Subcutaneous adipose tissue (tissue), 4 donors: Measurements from ENCODE around the gene TRAPPC11. TPM values are rescaled to one million over a fixed set of nuclear protein-coding genes. Genes with fewer than 3 reads are reported as not detected.

Experiments used
- total RNA-seq, 4 donors: library from RNA; depleted of rRNA; stranded (reverse); fragments of >200 nt; gene quantifications; one replicate each; pipeline ENCODE4 v1.1.0, GENCODE V29; 2016
- TF ChIP-seq, protein P1 (sequence below): fragments of 450-650 bp; IDR thresholded peaks from one replicate; pipeline ENCODE4 v1.5.1; 2016; ENCODE audit warnings: low read depth, mild to moderate bottlenecking, control low read depth, antibody characterized with exemption, moderate library complexity

The TRAPPC11 gene
- 10 to 100 TPM; 38.2 to 68.0 (median 56.1) TPM for total RNA-seq

DNA sequence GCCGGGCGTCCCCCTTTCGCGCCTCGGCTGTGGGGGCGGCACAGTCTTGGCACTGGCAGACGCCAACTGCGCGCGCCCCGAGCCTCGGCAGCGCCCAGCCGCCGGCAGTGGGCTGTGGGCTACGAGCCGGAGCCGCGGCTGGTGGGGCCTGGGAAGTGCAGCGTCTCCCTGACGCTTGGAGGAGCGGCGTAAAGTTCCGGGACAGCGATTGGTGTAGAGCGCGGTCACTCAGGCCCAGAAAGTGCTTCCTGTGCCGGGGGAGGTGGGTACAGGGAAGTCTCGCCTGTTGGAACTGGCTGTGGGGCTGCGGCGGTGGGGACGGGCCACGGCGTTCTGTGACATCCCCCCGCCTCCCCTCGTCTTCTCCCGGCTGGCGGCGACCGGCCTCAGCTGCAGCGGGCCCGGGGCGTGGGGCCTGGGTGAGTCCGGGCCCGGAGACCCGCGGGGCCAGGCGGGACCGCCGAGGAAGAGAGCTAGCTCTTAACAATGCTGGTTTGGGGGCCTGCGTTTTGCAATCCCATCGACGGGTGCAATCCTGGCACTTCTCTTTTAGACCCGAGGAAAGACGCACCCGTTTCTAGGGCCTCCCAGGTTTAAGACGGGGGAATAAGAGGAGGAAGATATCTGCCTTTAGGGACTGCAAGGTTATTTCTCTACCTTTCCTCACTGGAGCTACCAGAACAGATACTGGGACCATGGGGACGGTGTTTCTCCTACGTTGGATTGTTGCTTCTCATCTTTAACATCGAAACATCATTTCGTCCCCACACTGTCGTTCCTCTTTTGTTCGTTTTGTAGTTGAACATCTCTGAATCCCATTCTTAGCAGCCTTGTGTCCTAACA is at the start of gene TRAPPC11, which contains the start of gene RWDD4:
TSS of gene TRAPPC11 (plus strand) at position 265 of the 843 bp plus-strand sequence. CDS start 4,575 bp downstream, outside the sequence.
TSS of gene RWDD4 (minus strand) at position 157 of the 843 bp plus-strand sequence. CDS start 233 bp downstream, outside the sequence.
- TF ChIP-seq, protein P1, sequence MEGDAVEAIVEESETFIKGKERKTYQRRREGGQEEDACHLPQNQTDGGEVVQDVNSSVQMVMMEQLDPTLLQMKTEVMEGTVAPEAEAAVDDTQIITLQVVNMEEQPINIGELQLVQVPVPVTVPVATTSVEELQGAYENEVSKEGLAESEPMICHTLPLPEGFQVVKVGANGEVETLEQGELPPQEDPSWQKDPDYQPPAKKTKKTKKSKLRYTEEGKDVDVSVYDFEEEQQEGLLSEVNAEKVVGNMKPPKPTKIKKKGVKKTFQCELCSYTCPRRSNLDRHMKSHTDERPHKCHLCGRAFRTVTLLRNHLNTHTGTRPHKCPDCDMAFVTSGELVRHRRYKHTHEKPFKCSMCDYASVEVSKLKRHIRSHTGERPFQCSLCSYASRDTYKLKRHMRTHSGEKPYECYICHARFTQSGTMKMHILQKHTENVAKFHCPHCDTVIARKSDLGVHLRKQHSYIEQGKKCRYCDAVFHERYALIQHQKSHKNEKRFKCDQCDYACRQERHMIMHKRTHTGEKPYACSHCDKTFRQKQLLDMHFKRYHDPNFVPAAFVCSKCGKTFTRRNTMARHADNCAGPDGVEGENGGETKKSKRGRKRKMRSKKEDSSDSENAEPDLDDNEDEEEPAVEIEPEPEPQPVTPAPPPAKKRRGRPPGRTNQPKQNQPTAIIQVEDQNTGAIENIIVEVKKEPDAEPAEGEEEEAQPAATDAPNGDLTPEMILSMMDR = no peak

DNA sequence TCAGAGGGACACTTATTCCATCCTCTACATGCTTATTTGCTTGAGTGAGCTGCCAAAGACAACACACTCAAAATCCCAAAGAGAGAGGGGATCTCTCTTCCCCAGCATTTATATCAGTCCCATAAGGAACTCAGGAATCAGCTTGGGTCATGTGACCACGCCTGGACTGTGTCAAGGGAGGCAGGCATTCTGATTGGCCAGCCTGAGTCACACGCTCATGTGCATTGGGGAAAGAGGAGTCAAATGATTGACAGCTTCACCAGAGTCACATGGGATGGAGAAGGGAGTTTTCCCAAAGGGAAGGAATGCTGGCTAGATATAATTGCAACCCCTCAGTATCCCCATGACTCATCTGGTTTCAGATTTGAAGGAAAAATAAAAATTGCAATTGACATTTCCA is 49.1 kb upstream of the TRAPPC11 start:
- TF ChIP-seq, protein P1 = no peak

DNA sequence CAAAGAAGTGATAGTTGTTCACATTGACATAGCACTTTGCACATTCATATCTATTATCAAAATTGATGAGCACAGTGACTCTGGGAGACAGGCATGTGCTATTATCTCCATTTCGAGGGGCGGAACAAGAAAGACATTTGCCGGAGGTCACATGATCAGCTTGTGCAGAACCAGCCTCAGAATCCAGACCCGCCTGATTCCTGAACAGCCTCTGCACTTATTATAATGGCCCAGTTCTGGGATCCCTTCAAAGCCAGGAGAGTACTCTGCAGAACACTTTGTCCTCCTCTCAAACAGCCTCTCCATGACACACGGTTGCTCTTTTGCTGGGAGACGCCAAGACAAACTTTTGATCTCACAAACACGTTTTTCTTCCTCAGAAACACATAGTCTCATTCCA is 48.5 kb upstream of the TRAPPC11 start:
- TF ChIP-seq, protein P1 = no peak

DNA sequence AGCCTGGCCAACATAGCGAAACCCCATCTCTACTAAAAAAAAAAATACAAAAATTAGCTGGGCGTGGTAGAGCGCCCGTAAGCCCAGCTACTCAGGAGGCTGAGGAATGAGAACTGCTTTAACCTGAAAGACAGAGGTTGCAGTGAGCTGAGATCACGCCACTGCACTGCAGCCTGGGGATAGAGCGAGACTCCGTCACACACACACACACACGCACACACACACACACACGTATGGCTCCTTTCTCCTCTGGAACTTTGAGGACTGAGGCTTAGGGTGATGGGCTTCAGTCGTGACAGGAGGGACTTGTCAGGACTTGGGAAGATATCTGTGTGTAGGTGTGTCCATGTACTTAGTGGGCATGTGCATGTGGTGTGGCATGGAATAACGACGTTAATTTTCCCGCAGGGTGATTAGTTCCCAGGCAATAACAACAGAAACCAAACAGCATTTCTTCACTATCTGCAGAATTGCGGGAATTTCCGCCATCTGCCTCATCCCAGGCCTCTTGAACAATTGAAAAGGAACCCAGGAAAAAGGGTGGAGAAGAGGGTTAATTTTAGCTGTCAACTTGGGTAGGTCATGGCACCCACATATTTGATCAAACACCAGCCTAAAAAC is 47.8 kb upstream of the TRAPPC11 start:
- TF ChIP-seq, protein P1 = no peak

DNA sequence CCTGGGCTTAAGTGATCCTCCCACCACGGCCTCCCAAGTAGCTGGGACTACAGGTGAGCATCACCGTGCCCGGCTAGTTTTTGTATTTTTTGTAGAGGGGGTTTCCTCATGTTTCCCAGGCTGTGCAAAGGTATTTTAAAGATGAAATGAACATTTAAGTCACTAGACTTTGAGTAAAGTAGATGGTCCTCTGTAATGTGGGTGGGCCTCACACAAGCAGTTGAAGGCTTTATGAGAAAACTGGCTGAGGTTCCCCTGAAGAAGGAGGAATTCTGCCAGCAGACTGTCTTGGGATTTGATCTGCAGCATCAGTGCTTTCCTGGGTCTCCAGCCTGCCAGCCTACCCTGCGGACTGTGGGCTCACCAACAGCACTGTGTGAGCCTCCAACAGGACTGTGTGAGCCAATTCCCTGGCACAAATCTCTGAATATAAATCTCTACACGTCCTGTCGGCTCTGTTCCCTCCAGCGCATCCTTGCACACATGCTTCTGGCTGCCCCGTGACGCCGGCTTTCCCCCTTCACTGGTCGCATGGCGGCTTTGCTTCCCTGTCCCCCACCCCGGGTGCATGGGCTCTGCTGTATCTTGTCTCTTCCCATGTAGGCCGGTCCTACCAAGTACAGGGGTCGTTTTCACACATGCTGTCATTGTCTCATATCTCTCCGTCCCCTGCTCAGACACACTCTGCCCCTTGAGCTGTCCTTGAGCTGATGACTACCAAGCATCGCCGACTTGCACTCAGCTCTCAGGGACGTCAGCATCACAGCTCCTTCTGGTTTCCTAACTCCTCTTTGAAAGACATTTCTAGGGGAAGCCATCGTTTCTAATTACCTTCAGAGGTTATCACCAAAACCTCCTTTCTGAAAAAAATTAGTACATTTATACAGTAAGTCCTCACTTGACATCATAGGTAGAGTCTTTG is 46.5 kb upstream of the TRAPPC11 start:
- TF ChIP-seq, protein P1 = no peak

DNA sequence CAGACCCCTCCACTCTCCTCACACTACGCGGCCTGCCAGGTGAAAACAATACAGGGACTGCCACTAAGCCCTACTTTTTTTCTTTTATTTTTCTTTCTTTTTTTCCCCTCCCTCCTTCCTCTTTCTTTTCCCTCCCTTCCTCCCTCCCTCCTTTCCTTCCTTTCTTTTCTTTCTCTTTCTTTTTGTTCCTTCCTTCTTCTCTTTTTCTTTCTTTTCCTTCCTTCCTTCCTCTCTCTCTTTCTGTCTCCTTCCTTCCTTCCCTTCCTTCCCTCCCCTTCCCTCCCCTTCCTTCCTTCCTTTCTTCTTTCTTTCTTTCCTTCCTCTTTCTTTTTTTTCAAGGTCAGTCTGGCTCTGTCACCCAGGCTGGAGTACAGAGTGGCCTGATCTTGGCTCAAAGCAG is 42.0 kb upstream of the TRAPPC11 start:
- TF ChIP-seq, protein P1 = no peak
